Natural killer cell (primary cell): ENCODE measurements around the gene ZNF527. TPM values are rescaled to one million over a fixed set of nuclear protein-coding genes. Genes with fewer than 3 reads are reported as not detected.
"Not testable (repeated sequence)": the region's sequence is repeated elsewhere in the genome, so short reads cannot be mapped to it uniquely, and the experiment has no call there.

Experiments
- ATAC-seq, 3 donors: fragments of 150-1000 bp in 2 of 3; fragments of 200-7000 bp in 1 of 3; cut with Tn5 transposase; 1 replicate in 1 of 3; 2 replicates in 2 of 3; pipeline ENCODE4 v1.10.0; 2021; ENCODE audit warnings: mild to moderate bottlenecking in 2 of 3, moderate library complexity in 2 of 3
- DNase-seq, 2 donors: peaks; one replicate each; pipeline versions ENCODE4 v3.0.0 to v3.0.0-alpha.2; 2013 to 2021; ENCODE audit warnings: mixed read lengths in 1 of 2
- H3K27ac ChIP-seq: one replicate; pipeline ENCODE4 v1.5.1; 2013; ENCODE audit warnings: mild to moderate bottlenecking, low read length
- H3K27me3 ChIP-seq: one replicate; pipeline ENCODE4 v1.6.1; 2013; ENCODE audit warnings: low read length; ENCODE audit not compliant: control insufficient read depth, insufficient read depth
- H3K36me3 ChIP-seq: one replicate; pipeline ENCODE4 v1.6.1; 2013; ENCODE audit warnings: low read length; ENCODE audit not compliant: control insufficient read depth, insufficient read depth
- H3K4me1 ChIP-seq: one replicate; pipeline ENCODE4 v1.6.1; 2013; ENCODE audit warnings: low read length; ENCODE audit not compliant: control insufficient read depth, insufficient read depth
- H3K4me3 ChIP-seq: one replicate; pipeline ENCODE4 v1.5.1; 2013; ENCODE audit warnings: low read length
- H3K9me3 ChIP-seq: one replicate; pipeline ENCODE4 v1.6.1; 2013; ENCODE audit warnings: low read length; ENCODE audit not compliant: control insufficient read depth, insufficient read depth
- H3K27ac Mint-ChIP-seq, 2 donors: one replicate each; pipeline ENCODE4 v1.8.0; 2022; ENCODE audit warnings: mild to moderate bottlenecking in 2 of 2, mixed read lengths in 2 of 2, moderate library complexity in 1 of 2
- H3K27me3 Mint-ChIP-seq, 2 donors: one replicate each; pipeline ENCODE4 v1.8.0; 2022; ENCODE audit warnings: low read depth in 2 of 2, mixed read lengths in 2 of 2
- H3K36me3 Mint-ChIP-seq: one replicate; pipeline ENCODE4 v1.8.0; 2022; ENCODE audit warnings: mixed read lengths
- H3K4me1 Mint-ChIP-seq, 2 donors: one replicate each; pipeline ENCODE4 v1.8.0; 2022; ENCODE audit warnings: mixed read lengths in 2 of 2
- H3K4me3 Mint-ChIP-seq: one replicate; pipeline ENCODE4 v1.8.0; 2022; ENCODE audit warnings: mild to moderate bottlenecking, moderate library complexity, mixed read lengths
- H3K9me3 Mint-ChIP-seq, 2 donors: one replicate each; pipeline ENCODE4 v1.8.0; 2022; ENCODE audit warnings: mixed read lengths in 2 of 2
- CTCF ChIP-seq: fragments of 200-600 bp; IDR thresholded peaks from one replicate; pipeline ENCODE4 v1.8.0; 2022; ENCODE audit warnings: antibody characterized with exemption
- WGBS: methylation state at CpG from one replicate; pipeline ENCODE4 v1.1.7; 2013; ENCODE audit warnings: missing lambda C conversion rate; ENCODE audit not compliant: insufficient coverage; 5-methylcytosine and 5-hydroxymethylcytosine counted together
- intact Hi-C: fragments of 100-400 bp; cut with micrococcal nuclease; formaldehyde crosslinking; loops from one replicate; pipeline ENCODE4 v1.14.2; 2022
- total RNA-seq, 4 donors: library from RNA; stranded (reverse); fragments of 120-200 nt in 1 of 4; gene quantifications; one replicate each; pipeline versions ENCODE4 v1.2.3 to v1.2.4, GENCODE V29; 2013 to 2022

ZNF527 gene
- total RNA-seq, 3 donors from 2014 or later (not counting 1 experiment from before 2014, with no cell fraction given) = 9.9 to 14.0 (median 13.6) TPM

GRCh38 chr19:37401078-37401477 is 30.2 kb downstream of the ZNF527 start:
- Histone ChIP-seq H3K9me3 (peaks cover 54% of the 10 kb centered on the region), H3K4me1 (no peaks in the 10 kb centered on the region), H3K4me3 (no peak overlapping the region), H3K27me3 (no peaks in the 10 kb centered on the region), H3K36me3 (no peaks in the 10 kb centered on the region), H3K27ac (no peak overlapping the region)
- H3K36me3 Mint-ChIP-seq = peaks cover 46% of the 10 kb centered on the region
- TF ChIP-seq CTCF = no peak
- peaks cover 17 to 26% of the 10 kb centered on the region in 2 donors for H3K9me3 Mint-ChIP-seq
- H3K4me1 Mint-ChIP-seq = no peaks in the 10 kb centered on the region
- H3K27me3 Mint-ChIP-seq = no peaks in the 10 kb centered on the region
- no peak overlapping the region for H3K27ac Mint-ChIP-seq
- ATAC-seq (no peak), DNase-seq (no peak)
- no peak overlapping the region for H3K4me3 Mint-ChIP-seq
- WGBS = 100% methylated on average over 1 of the region's 1 CpG
- intact Hi-C loops = no loop called here

- no peaks in the 10 kb centered on the region for H3K27me3 Mint-ChIP-seq
Measured at GRCh38 chr19:37403403-37403802, 32.5 kb downstream of the ZNF527 start.

DNA sequence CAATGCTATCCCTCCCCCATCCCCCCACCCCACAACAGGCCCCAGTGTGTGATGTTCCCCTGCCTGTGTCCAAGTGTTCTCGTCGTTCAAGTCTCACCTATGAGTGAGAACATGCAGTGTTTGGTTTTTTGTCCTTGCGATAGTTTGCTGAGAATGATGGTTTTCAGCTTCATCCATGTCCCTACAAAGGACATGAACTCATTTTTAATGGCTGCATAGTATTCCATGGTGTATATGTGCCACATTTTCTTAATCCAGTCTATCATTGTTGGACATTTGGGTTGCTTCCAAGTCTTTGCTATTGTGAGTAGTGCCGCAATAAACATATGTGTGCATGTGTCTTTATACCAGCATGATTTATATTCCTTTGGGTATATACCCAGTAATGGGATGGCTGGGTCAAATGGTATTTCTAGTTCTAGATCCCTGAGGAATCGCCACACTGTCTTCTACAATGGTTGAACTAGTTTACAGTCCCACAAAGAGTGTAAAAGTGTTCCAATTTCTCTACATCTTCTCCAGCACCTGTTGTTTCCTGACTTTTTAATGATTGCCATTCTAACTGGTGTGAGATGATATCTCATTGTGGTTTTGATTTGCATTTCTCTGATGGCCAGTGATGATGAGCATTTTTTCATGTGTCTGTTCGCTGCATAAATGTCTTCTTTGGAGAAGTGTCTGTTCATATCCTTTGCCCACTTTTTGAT is 35.4 kb downstream of the ZNF527 start:
- H3K27me3 ChIP-seq, ATAC-seq, H3K4me1 Mint-ChIP-seq, H3K27ac Mint-ChIP-seq, H3K4me3 Mint-ChIP-seq, H3K4me1 ChIP-seq, DNase-seq, H3K27ac ChIP-seq, H3K4me3 ChIP-seq, H3K27me3 Mint-ChIP-seq, H3K36me3 ChIP-seq, intact Hi-C loops: not testable (repeated sequence)
- peaks cover 53% of the 10 kb centered on the region for H3K9me3 ChIP-seq
- H3K9me3 Mint-ChIP-seq = peaks cover 13 to 30% of the 10 kb centered on the region in 2 donors
- WGBS = 93% methylated on average over 5 of the region's 6 CpGs
- peaks cover 43% of the 10 kb centered on the region for H3K36me3 Mint-ChIP-seq

More at GRCh38 chr19:37403403-37403802, 32.5 kb downstream of the ZNF527 start:
- Mint-ChIP-seq H3K27ac (no peak overlapping the region), H3K36me3 (peaks cover 50% of the 10 kb centered on the region), H3K9me3 (peaks cover 18 to 33% of the 10 kb centered on the region in 2 donors), H3K4me1 (no peaks in the 10 kb centered on the region), H3K4me3 (no peak overlapping the region)
- no peak overlapping the region for H3K4me3 ChIP-seq
- H3K4me1 ChIP-seq = no peaks in the 10 kb centered on the region
- TF ChIP-seq CTCF = no peak
- H3K9me3 ChIP-seq = peaks cover 55% of the 10 kb centered on the region
- no peaks in the 10 kb centered on the region for H3K36me3 ChIP-seq
- no peak for ATAC-seq
- WGBS = 63% methylated on average over 34 of the region's 34 CpGs
- H3K27me3 ChIP-seq = no peaks in the 10 kb centered on the region
- intact Hi-C loops = no loop called here
- H3K27ac ChIP-seq = no peak overlapping the region
- no peak for DNase-seq

- peaks cover 10 to 34% of the 10 kb centered on the region in 2 donors for H3K9me3 Mint-ChIP-seq
- WGBS = no CpG with 5 or more reads among the region's 2 CpGs
Measured at GRCh38 chr19:37412700-37413099, 41.8 kb downstream of the ZNF527 start.

More at GRCh38 chr19:37412700-37413099, 41.8 kb downstream of the ZNF527 start:
- Mint-ChIP-seq H3K36me3 (peaks cover 73% of the 10 kb centered on the region), H3K4me1 (no peaks in the 10 kb centered on the region), H3K27me3 (no peaks in the 10 kb centered on the region), H3K27ac (no peak overlapping the region), H3K4me3 (no peak overlapping the region)
- Histone ChIP-seq H3K36me3 (peaks cover 8% of the 10 kb centered on the region), H3K4me1 (no peaks in the 10 kb centered on the region), H3K27me3 (no peaks in the 10 kb centered on the region), H3K4me3 (no peak overlapping the region), H3K27ac (no peak overlapping the region), H3K9me3 (peaks cover 46% of the 10 kb centered on the region)
- no peak for TF ChIP-seq CTCF
- no peak for DNase-seq
- no peak for ATAC-seq
- intact Hi-C loops = no loop called here
